IPS-NIHi7 (cell line): ENCODE measurements around the gene LSM14B.
"Not testable (repeated sequence)": the region's sequence is repeated elsewhere in the genome, so short reads cannot be mapped to it uniquely, and the experiment has no call there.

Source experiments
- DNase-seq: peaks from one replicate; pipeline ENCODE4 v3.0.0; 2012; ENCODE audit warnings: mixed read lengths; ENCODE audit errors: extremely low spot score

Gene LSM14B

GRCh38 chr20:62146019-62146755 lies 23.9 kb downstream of the LSM14B start:
- DNase-seq = no peak

GRCh38 chr20:62147125-62147524 lies 24.9 kb downstream of the LSM14B start:
- DNase-seq = no peak

- no peak for DNase-seq
Measured at GRCh38 chr20:62147528-62147927, 25.3 kb downstream of the LSM14B start.

- not testable (repeated sequence) for DNase-seq
Measured at GRCh38 chr20:62148383-62148782, 26.1 kb downstream of the LSM14B start.

GRCh38 chr20:62148908-62149314 lies 26.6 kb downstream of the LSM14B start:
- DNase-seq = no peak

- peak; percentile 40 for DNase-seq
Measured at GRCh38 chr20:62149532-62150309, 27.4 kb downstream of the LSM14B start.

GRCh38 chr20:62150310-62150575 lies 28.0 kb downstream of the LSM14B start:
- DNase-seq = no peak

- DNase-seq = no peak
Measured at GRCh38 chr20:62151225-62151624, 28.9 kb downstream of the LSM14B start.

GRCh38 chr20:62151835-62152364 lies 29.6 kb downstream of the LSM14B start:
- no peak for DNase-seq

GRCh38 chr20:62155428-62156253 lies 33.4 kb downstream of the LSM14B start:
- peak; percentile 53 for DNase-seq

- DNase-seq = no peak
Measured at GRCh38 chr20:62156254-62156556, 33.9 kb downstream of the LSM14B start.

- peak; percentile 94 for DNase-seq
Measured at GRCh38 chr20:62156592-62157386, 34.5 kb downstream of the LSM14B start.

GRCh38 chr20:62157387-62158087 lies 35.3 kb downstream of the LSM14B start:
- no peak for DNase-seq

- no peak for DNase-seq
Measured at GRCh38 chr20:62158088-62158400, 35.8 kb downstream of the LSM14B start.

GRCh38 chr20:62158541-62158940 lies 36.3 kb downstream of the LSM14B start:
- DNase-seq = no peak

- DNase-seq = no peak
Measured at GRCh38 chr20:62159052-62159451, 36.8 kb downstream of the LSM14B start.

- no peak for DNase-seq
Measured at GRCh38 chr20:62159839-62160238, 37.6 kb downstream of the LSM14B start.

- no peak for DNase-seq
Measured at GRCh38 chr20:62160253-62160652, 38.0 kb downstream of the LSM14B start.

GRCh38 chr20:62160876-62161275 lies 38.6 kb downstream of the LSM14B start:
- DNase-seq = no peak

- no peak for DNase-seq
Measured at GRCh38 chr20:62161347-62161746, 39.1 kb downstream of the LSM14B start.
